Stimulated activated CD8-positive, alpha-beta memory T cell treated with anti-CD3 and anti-CD28 coated beads, Interleukin-2, amount 100 ng/mL, for 1 hour (primary cell): ENCODE data around the gene SPAG5.

ENCODE experiments used
- DNase-seq, 2 donors: peaks; one replicate each; pipeline ENCODE4 v3.0.0-alpha.2; 2020; ENCODE audit warnings: low read depth in 2 of 2

SPAG5 gene

DNA sequence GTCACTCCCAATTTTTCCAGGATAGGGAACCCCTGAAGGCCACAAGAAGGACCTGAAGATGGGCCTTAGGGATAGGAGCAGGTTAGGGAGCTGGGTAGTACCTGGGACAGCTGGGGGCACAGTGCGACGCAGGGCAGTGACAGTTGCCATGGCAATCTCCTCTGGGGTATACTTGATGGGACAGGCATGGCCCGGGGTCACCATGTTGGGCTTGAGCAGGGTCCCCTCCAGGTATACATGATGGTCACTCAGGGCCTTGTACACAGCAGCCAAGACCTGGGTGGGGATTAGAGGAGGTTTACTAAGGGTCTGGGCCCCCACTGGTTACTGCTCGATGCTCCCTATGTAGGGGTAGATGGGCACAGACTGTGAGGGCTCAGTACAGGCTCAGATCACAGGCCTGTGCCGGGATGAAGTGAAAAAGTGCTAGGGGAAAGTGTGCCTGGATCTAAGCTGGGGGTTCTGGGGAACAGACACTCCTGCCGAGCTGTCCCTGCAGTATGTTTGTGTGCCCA, 24.8 kb downstream of the SPAG5 start:
- DNase-seq = no peak

- DNase-seq = no peak
These were observed 25.3 kb downstream of the SPAG5 start for GRCh38 chr17:28573521-28573920.

GRCh38 chr17:28573040-28573380, 25.8 kb downstream of the SPAG5 start:
- no peak for DNase-seq

DNA sequence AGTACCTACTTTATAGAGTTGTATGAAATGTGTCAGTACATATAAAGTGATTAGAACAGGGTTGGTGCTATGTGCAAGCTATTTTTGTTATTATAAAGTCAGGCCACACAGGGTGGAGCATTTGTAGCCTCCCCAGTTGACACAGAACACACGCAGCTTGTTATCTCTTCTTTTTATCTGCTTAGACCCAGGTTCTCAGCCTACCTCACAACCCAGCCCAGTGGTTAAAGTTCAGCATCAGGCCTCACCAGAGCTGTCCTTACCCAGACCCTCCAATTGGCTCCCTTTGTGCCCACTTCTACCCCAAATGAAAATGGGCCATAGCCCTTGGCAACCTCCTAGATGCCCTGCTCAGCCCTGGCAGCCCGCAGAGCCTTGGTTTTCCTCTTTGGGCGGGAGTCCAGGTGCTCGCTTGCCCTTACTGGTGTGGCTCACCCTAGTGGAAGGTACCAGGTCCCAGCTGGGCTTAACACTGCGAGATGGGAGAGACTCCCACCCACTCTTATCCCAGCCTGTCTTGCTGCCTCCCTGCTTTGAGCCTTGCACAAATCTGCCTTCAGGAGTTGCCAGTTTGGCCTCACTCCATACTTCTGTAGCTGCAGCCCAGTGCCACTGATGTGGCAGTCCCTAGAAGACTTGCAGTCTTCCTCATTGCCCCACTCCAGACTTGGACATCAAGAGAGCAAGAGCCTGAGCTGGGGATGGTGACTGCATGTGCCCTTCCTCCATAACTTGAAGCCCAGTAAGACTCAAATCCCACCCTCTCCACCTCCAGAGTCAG, 26.4 kb downstream of the SPAG5 start:
- no peak for DNase-seq

GRCh38 chr17:28571361-28572122, 27.3 kb downstream of the SPAG5 start, which contains the start of gene PIGS:
Gene PIGS, minus strand, starts transcription at chr17:28571524. Its CDS starts 28 bp downstream, at chr17:28571496.
- DNase-seq = peak; percentile 75 to 84

DNA sequence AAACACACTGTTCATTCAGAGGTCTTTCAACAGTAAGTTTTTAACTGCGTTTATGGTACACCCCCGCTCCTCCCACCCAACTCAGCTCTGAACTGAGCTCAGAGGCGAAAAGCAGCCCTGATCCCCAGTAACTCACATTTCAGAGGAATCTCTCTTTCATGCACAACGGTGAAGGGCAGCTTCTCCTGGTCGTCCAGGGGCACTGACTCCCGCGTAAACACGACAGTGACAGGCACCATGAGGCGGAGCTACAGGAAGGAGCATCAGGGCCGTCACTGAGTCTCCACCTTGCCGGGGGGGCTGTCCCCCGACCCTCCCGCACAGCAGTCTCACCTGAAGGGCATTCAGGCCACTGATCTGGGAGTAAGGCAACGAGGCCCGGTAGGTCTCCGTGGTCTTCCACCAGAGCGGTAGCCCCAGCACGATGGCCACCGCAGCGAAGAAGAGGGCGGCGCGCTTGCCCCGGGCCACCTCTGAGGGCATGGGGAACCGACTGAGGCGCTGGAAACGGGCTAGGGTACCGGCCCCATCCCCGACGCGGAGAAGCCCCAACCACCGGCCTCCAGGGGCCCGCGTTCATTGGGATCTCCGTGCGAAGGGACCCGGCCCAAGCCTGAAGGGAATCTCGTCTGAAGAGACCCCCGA, 28.0 kb downstream of the SPAG5 start:
- peak in 1 of 2 donors; percentile 26 for DNase-seq

DNA sequence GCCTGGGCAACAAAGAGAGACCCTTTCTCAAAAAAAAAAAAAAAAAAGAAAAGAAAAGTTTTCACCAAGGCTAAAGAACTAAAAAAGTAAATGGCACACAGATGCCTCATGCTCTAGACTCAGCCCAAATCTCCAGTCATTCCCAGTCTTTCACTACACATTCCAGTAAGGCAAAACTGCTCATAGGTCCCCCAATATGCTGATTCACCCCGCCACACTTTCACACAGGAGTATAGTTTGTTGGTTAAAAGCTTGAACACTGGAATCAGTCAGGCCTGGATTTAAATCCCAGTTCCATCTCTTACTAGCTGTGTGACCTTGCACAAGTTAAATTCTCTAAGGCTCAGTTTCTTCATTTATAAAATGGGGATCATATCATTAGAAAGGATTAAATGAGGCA, 29.4 kb downstream of the SPAG5 start:
- DNase-seq = no peak

DNA sequence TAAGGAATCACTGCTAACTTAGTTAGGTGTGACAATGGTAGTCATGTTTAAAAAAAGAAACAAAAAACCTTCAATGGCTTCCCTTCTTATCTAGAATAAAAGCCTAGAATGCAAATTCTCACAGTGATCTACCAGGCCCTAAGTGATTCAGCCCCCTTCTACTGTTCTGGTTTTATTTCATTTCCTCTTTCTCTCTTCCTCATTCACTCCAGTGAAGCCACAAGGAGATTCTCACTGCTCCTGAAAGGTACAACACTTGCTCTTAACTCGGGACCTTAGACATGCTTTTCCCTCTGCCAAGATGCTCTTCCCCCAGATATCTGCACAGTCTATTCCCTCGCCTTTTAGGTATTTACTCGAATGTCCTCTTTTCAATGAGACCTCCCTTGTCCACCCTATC, 31.2 kb downstream of the SPAG5 start:
- no peak for DNase-seq

DNA sequence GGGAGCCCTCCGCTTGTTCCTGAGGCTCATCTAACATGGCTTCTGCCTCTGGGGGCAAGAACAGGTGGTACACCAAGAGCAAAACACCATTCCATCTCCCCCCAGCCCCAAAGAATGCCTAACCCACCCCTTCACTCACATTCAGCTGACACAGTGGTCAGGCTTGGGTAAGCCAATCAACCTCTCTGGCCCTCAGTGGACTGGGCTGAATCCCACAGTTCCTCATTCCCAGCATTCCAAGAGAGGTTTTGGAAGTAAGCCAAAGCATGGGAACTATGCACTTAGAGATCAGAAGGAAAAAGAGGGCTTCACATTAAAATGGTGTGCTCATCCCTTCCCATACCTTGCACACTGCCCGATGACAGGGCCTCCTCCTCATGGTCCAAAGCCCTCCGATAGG, 35.4 kb downstream of the SPAG5 start:
- DNase-seq = no peak

- DNase-seq = no peak
These were observed 43.8 kb downstream of the SPAG5 start for GRCh38 chr17:28555022-28555421.

GRCh38 chr17:28554565-28554964, 44.3 kb downstream of the SPAG5 start:
- no peak for DNase-seq

DNA sequence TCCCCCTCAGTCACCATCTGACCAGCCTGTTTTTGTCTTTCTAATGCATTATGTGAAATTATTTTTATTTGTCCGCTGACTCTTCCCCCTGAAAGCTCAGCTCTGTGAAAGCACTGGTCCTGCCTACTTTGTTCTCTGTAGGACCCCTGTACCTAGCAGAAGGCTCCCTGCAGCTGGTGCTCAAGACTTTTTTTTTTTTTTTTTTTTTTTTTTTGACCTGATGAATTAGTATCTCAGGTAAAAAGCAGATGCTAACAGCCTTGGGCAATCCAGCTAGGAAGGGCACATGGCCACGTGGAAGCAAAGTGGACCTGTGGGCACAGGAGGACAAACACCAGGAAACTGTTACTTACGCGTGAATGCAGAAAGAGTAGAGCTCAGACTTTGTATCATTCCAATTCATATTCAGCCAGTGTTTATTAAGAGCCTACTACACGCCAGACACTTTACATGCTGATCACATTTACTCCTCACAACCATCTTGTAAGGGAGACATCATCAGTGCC, 45.8 kb downstream of the SPAG5 start:
- no peak for DNase-seq

DNA sequence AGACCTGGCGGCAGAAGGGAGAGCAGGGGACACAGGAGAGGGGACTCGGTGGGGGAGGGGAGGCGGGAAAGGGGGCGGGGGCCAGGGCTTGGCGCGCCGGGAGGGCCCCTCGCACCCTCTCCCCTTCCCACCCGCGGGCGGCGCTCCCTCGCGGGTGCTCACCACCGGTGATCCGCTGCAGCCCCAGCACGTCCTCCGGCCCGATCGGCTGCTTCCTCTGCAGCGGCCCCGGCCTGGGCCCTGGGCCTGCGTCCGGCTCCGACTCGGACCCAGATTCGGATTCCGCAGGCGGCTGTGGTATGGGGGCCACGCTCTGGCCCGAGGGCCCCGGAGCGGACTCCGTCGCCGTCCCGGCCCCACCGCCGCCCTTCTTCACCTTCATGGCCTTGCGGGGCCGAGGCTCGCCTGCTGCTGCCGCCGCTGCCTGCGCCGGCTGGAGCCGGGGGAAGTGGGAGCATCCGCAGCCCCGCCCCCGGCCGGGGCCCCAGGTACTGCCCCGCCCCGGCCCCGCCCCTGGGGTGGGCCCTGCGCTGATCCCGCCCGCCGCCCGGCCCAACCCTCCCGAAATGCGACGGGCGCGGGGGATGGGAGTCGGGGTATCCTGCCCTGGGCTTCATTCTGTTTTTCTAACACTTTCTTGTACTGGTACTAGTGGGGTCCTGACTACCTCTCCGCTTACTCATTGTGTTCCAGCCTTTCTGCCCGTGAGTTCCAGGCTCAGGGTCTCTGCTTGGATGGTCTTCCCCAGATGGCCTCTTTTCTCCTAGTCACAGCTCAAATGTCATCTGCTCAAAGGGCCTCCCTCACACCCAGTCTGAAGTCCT, 46.4 kb downstream of the SPAG5 start, which contains the start of gene UNC119:
Gene UNC119 (minus strand): TSS at position 449 of the 824 bp plus-strand sequence. CDS start 67 bp downstream, at position 382.
- DNase-seq = peak; percentile 62 to 65

DNA sequence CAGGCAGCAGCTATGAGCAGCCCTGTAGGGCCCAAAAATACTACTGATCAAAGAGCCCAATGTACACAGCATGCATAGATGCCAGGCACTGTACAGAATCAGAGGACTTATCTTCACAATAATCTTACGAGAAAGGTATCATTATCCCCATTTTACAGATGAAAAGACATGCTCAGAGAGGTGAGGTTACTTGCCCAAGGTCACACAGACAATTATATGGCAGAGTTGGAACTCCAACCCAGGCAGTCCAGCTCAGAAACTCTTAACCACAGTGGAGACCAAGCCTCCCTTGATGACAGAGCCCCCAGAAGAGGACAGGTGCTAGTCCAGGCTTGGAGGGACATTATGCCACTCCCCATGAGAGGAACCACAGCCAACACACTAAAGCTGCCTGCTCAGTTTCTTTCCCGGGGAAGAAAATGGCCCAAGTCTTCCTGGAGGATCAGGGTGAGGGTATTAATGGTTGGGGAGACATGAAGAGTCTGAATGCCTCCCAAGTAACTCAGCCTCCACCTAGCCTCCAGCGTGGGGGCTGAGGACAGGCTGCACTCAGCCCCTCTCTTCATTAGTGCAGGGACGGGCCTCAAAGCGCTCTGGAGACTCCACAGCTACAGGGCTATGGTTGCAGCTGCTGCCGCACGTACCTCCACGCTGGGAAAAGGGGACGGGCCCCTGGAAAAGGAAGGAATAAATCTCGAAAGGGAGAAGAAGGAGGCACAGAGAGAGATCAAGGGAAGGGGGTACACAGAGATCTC, 47.2 kb downstream of the SPAG5 start:
- DNase-seq = no peak

DNA sequence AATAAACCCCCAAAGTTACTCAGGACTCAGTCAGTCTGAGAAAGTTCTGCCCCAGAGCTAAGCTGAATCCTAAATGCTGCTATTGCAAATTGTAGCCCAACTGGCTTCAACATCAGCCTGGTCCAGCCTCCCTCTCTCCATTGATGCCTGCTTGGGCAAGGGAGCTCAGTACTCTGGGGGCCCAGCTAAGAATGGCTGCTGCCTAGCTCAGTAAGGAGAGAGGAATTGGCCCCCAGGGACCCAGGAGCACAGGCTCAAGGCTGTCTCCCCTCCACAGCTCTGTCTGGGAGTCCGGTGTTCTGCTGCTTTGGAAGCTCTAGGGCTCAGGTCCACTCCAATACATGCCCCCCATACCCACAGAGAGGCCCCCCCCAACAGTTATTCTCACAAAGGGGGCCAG, 48.0 kb downstream of the SPAG5 start:
- DNase-seq = no peak

GRCh38 chr17:28549236-28550132, 49.3 kb downstream of the SPAG5 start:
- DNase-seq = no peak

- DNase-seq = no peak
These were observed 50.3 kb downstream of the SPAG5 start for GRCh38 chr17:28548417-28549130.

DNA sequence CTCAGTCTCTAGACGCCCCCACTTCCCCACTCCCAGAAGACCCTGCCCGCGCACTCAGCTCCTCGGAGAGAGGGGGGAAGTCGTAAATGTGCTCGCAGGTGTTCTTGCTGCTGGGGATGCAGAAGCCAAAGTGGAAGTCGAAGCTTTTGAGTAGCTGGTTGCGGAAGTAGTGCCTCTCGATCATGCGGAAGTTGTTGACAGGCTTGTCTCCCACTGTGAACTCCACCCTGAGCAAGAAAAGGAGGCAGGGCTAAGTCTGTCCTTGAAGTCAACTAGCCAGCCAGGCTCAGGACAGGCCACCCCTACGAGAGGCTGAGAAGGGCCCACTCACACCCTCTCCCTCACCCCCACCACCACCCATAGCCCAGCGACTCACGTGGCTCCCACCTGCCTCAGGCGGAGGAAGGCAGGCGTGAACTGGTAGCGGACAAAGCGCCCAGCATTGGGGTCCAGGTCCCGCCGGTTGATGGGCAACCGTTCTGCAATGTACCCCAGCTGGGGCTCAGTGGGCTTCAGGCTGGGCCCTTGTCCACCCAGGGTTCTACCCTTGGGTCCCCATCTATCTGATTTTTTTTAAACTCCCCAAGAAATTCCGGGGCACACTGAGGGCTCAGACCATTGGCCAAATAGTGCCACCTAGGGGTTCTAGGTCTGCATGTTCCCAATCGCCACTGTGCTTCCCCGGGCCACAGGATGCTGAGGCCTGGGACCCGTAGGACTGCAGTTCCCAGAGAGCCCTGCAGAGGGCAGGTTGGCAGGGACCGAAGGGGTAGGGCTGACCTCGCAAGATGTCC, 51.0 kb downstream of the SPAG5 start:
- peak in 1 of 2 donors; percentile 24 for DNase-seq
